HG03135 (cell line): Measurements from ENCODE around the gene ARF4.
"Not testable (repeated sequence)": the region's sequence is repeated elsewhere in the genome, so short reads cannot be mapped to it uniquely, and the experiment has no call there.

ENCODE experiments used
- ATAC-seq: cut with Tn5 transposase; IDR thresholded peaks from one replicate; pipeline ENCODE4 v1.9.1; 2021; ENCODE audit warnings: mild to moderate bottlenecking, moderate library complexity; ENCODE audit not compliant: unreplicated experiment

The ARF4 gene

GRCh38 chr3:57597127-57597923, at the start of gene ARF4:
Gene ARF4, minus strand, starts transcription at chr3:57597344. Its CDS starts 204 bp downstream, at chr3:57597140.
- ATAC-seq = peak; percentile 96

- ATAC-seq = no peak
Observed at GRCh38 chr3:57646723-57647122, 49.6 kb upstream of the ARF4 start.

- ATAC-seq = no peak
Observed at GRCh38 chr3:57644740-57645139, 47.6 kb upstream of the ARF4 start.

GRCh38 chr3:57637391-57637790, 40.2 kb upstream of the ARF4 start:
- ATAC-seq = no peak

- ATAC-seq = not testable (repeated sequence)
Observed at GRCh38 chr3:57634259-57634658, 37.1 kb upstream of the ARF4 start.

GRCh38 chr3:57627976-57628375, 30.8 kb upstream of the ARF4 start:
- no peak for ATAC-seq

GRCh38 chr3:57624801-57625200, 27.7 kb upstream of the ARF4 start:
- no peak for ATAC-seq

GRCh38 chr3:57622362-57622761, 25.2 kb upstream of the ARF4 start:
- no peak for ATAC-seq

GRCh38 chr3:57617739-57618138, 20.6 kb upstream of the ARF4 start:
- no peak for ATAC-seq

- ATAC-seq = no peak
Observed at GRCh38 chr3:57616233-57616632, 19.1 kb upstream of the ARF4 start.

- not testable (repeated sequence) for ATAC-seq
Observed at GRCh38 chr3:57611870-57612269, 14.7 kb upstream of the ARF4 start.

- ATAC-seq = no peak
Observed at GRCh38 chr3:57605683-57606082, 8.5 kb upstream of the ARF4 start.

- ATAC-seq = no peak
Observed at GRCh38 chr3:57604971-57605370, 7.8 kb upstream of the ARF4 start.

- ATAC-seq = no peak
Observed at GRCh38 chr3:57600195-57600594, 3.1 kb upstream of the ARF4 start.

- no peak for ATAC-seq
Observed at GRCh38 chr3:57598765-57599360, 1.7 kb upstream of the ARF4 start.

GRCh38 chr3:57596495-57597126, 533 bp downstream of the ARF4 start:
- ATAC-seq = no peak

GRCh38 chr3:57594576-57594975, 2.6 kb downstream of the ARF4 start:
- ATAC-seq = no peak

GRCh38 chr3:57594144-57594543, 3.0 kb downstream of the ARF4 start:
- ATAC-seq = no peak

GRCh38 chr3:57592306-57592705, 4.8 kb downstream of the ARF4 start:
- no peak for ATAC-seq

GRCh38 chr3:57587905-57588304, 9.2 kb downstream of the ARF4 start:
- ATAC-seq = no peak

GRCh38 chr3:57586778-57587177, 10.4 kb downstream of the ARF4 start:
- no peak for ATAC-seq

GRCh38 chr3:57583544-57583943, 13.6 kb downstream of the ARF4 start:
- ATAC-seq = no peak
